ENCODE results near the gene SLC15A2. TPM values are rescaled to one million over a fixed set of nuclear protein-coding genes. Genes with fewer than 3 reads are reported as not detected.

SLC15A2 gene
- total RNA-seq, 2 donors from 2014 or later: 4.7 to 5.1 TPM

- DNase-seq (ENCODE audit: low spot score): no peak
- Histone ChIP-seq H3K4me3 (no peak overlapping the region), H3K9me3 (no peaks in the 10 kb centered on the region), H3K27ac (no peak overlapping the region), H3K36me3 (no peaks in the 10 kb centered on the region), H3K27me3 (replicated peaks; ENCODE audit: insufficient read depth) (no peaks in the 10 kb centered on the region), H3K4me1 (ENCODE audit: control insufficient read depth in 1 of 2, low read depth in 2 of 2) (no peaks in the 10 kb centered on the region)
- ATAC-seq (ENCODE audit: insufficient number of reproducible peaks, low FRiP score, low read depth): no peak
- TF ChIP-seq, protein P1, sequence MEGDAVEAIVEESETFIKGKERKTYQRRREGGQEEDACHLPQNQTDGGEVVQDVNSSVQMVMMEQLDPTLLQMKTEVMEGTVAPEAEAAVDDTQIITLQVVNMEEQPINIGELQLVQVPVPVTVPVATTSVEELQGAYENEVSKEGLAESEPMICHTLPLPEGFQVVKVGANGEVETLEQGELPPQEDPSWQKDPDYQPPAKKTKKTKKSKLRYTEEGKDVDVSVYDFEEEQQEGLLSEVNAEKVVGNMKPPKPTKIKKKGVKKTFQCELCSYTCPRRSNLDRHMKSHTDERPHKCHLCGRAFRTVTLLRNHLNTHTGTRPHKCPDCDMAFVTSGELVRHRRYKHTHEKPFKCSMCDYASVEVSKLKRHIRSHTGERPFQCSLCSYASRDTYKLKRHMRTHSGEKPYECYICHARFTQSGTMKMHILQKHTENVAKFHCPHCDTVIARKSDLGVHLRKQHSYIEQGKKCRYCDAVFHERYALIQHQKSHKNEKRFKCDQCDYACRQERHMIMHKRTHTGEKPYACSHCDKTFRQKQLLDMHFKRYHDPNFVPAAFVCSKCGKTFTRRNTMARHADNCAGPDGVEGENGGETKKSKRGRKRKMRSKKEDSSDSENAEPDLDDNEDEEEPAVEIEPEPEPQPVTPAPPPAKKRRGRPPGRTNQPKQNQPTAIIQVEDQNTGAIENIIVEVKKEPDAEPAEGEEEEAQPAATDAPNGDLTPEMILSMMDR (IDR thresholded peaks at IDR 0.05): no peak
Observed at GRCh38 chr3:121883507-121883906, 10.7 kb upstream of the SLC15A2 start.

- ATAC-seq (ENCODE audit: insufficient number of reproducible peaks, low FRiP score, low read depth): no peak
- H3K27me3 ChIP-seq (replicated peaks; ENCODE audit: insufficient read depth): no peaks in the 10 kb centered on the region
- no peak overlapping the region for H3K27ac ChIP-seq
- no peak for DNase-seq (ENCODE audit: low spot score)
- H3K4me1 ChIP-seq (ENCODE audit: control insufficient read depth in 1 of 2, low read depth in 2 of 2): no peaks in the 10 kb centered on the region
- no peak overlapping the region for H3K4me3 ChIP-seq
- no peaks in the 10 kb centered on the region for H3K9me3 ChIP-seq
- TF ChIP-seq, protein P1 (IDR thresholded peaks at IDR 0.05): no peak
- H3K36me3 ChIP-seq: no peaks in the 10 kb centered on the region
Observed at GRCh38 chr3:121885386-121885785, 8.8 kb upstream of the SLC15A2 start.

DNA sequence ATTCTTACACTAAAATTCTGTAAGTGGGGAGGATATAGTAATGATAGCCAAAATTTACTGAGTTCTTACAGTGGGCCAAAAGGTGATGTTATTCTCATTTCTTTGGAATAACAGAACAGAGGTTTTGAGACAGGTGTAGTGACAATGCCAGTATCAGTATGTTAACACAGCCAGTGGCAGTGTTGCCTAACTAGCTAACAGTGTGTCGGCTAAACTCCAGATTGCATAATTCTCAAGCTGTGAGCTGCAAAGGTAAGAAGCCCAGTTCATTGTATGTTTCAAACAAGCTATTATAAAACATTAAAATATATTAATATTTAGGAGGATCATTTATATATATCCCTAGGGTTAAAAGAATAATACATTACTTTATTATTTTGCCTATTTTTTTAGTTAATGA, 920 bp downstream of the SLC15A2 start:
- TF ChIP-seq, protein P1 (IDR thresholded peaks at IDR 0.05): no peak
- no peaks in the 10 kb centered on the region for H3K9me3 ChIP-seq
- peaks cover 8 to 14% of the 10 kb centered on the region in 2 donors for H3K4me1 ChIP-seq (ENCODE audit: control insufficient read depth in 1 of 2, low read depth in 2 of 2)
- H3K27ac ChIP-seq: no peak overlapping the region
- no peak overlapping the region for H3K4me3 ChIP-seq
- no peak for ATAC-seq (ENCODE audit: insufficient number of reproducible peaks, low FRiP score, low read depth)
- H3K36me3 ChIP-seq: no peaks in the 10 kb centered on the region
- no peaks in the 10 kb centered on the region for H3K27me3 ChIP-seq (replicated peaks; ENCODE audit: insufficient read depth)
- no peak for DNase-seq (ENCODE audit: low spot score)

GRCh38 chr3:121895736-121896135, 1.5 kb downstream of the SLC15A2 start:
- Histone ChIP-seq H3K27me3 (replicated peaks; ENCODE audit: insufficient read depth) (no peaks in the 10 kb centered on the region), H3K27ac (no peak overlapping the region), H3K4me3 (no peak overlapping the region), H3K36me3 (no peaks in the 10 kb centered on the region), H3K4me1 (ENCODE audit: control insufficient read depth in 1 of 2, low read depth in 2 of 2) (peaks cover 8 to 14% of the 10 kb centered on the region in 2 donors), H3K9me3 (no peaks in the 10 kb centered on the region)
- TF ChIP-seq, protein P1 (IDR thresholded peaks at IDR 0.05): no peak
- ATAC-seq (ENCODE audit: insufficient number of reproducible peaks, low FRiP score, low read depth): no peak
- DNase-seq (ENCODE audit: low spot score): no peak

DNA sequence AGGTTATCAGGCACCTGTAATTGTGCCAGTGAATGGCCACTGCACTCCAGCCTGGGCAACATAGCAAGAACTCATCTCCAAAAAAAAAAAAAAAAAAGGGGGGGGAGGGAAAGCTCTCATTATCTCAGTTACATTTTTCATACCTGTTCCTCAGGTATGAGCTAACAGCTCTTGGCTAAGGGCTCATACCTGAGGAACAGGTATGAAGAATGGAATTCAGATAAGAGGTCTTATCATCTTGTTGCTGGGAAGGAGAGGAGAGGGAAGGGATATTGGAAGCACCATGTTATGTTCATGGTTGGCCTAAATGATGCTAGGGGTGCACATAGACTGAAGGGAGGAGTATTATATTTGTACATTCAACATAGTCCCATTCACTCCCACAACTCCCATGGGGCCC, 2.6 kb downstream of the SLC15A2 start:
- H3K4me3 ChIP-seq: no peak overlapping the region
- TF ChIP-seq, protein P1 (IDR thresholded peaks at IDR 0.05): no peak
- no peak for ATAC-seq (ENCODE audit: insufficient number of reproducible peaks, low FRiP score, low read depth)
- H3K9me3 ChIP-seq: no peaks in the 10 kb centered on the region
- peaks cover 8 to 14% of the 10 kb centered on the region in 2 donors for H3K4me1 ChIP-seq (ENCODE audit: control insufficient read depth in 1 of 2, low read depth in 2 of 2)
- no peak for DNase-seq (ENCODE audit: low spot score)
- no peaks in the 10 kb centered on the region for H3K36me3 ChIP-seq
- H3K27ac ChIP-seq: no peak overlapping the region
- no peaks in the 10 kb centered on the region for H3K27me3 ChIP-seq (replicated peaks; ENCODE audit: insufficient read depth)
